ENCODE measurements around the gene CHD9NB. TPM values are rescaled to one million over a fixed set of nuclear protein-coding genes. Genes with fewer than 3 reads are reported as not detected.

CHD9NB gene
- total and polyA plus RNA-seq, 2 of the 4 experiments (the other 2 are of a cell fraction), result 0.94 to 1.1 TPM

- no peak overlapping the region for H3K9ac ChIP-seq (ENCODE audit: low read depth, low read length)
- intact Hi-C loops (cut with micrococcal nuclease) (no loop called here), in situ Hi-C loops (cut with MboI; ENCODE audit: low sequenced_read_pairs) (loop anchor here (5.0 to 25.0 kb wide), 3 partner anchors 66 to 1174 kb away; partner anchors contain the start of gene RBL2), dilution Hi-C loops (cut with HindIII; ENCODE audit: low sequenced_read_pairs, unreplicated experiment) (no loop called here)
- WGBS, 2 experiments (ENCODE audit: extremely low coverage in 2 of 2, insufficient read length in 1 of 2), result 80% methylated on average over 1 of the region's 5 CpGs; no CpG with 5 or more reads in 1 of the 2 experiments
- ATAC-seq (ENCODE audit: low read depth), result no peak
- no peak overlapping the region for H2BK120ac ChIP-seq (ENCODE audit: low read depth, low read length)
- H2BK5ac ChIP-seq (ENCODE audit: low read depth, low read length, poor library complexity, severe bottlenecking), result no peak overlapping the region
- no peak overlapping the region for H2AK5ac ChIP-seq (ENCODE audit: low read depth, low read length)
- H3K27me3 ChIP-seq (ENCODE audit: control insufficient read depth, insufficient read depth, low read length), result no peaks in the 10 kb centered on the region
- no peak overlapping the region for H2AFZ ChIP-seq (replicated peaks; ENCODE audit: low read length, poor library complexity)
- no peak overlapping the region for H2BK15ac ChIP-seq (ENCODE audit: low read depth, low read length)
- no TSS peak for BruUV-seq (replicated peaks)
- no peak for DNase-seq
- H4K8ac ChIP-seq (ENCODE audit: low read depth in 2 of 2, low read length in 2 of 2), result no peak overlapping the region
- no peak overlapping the region for H3K14ac ChIP-seq (replicated peaks; ENCODE audit: low read depth, low read length)
- no peak overlapping the region for H3K27ac ChIP-seq (ENCODE audit: insufficient read depth, low read length)
- 0 out of 2 replicates have a peak overlapping the region, but pooled peaks have one; percentile 34 for H3K23ac ChIP-seq (ENCODE audit: low read depth, low read length)
- no peak overlapping the region for H3K56ac ChIP-seq (ENCODE audit: extremely low read depth, insufficient read depth, low read length)
- H3K9me1 ChIP-seq (ENCODE audit: insufficient read depth, low read length), result peaks cover 6% of the 10 kb centered on the region; the same call in 1 of the 2 replicates
- no peaks in the 10 kb centered on the region for H3K9me3 ChIP-seq (ENCODE audit: control insufficient read depth, insufficient read depth, low read length)
- peaks cover 31 to 72% of the 10 kb centered on the region in 2 experiments for H3K79me1 ChIP-seq (ENCODE audit: low read depth in 1 of 2, low read length in 2 of 2)
- H2AK9ac ChIP-seq (replicated peaks; ENCODE audit: low read depth, low read length, poor library complexity), result no peak overlapping the region
- H2BK20ac ChIP-seq (ENCODE audit: low read depth, low read length), result no peak overlapping the region
- no peak overlapping the region for H3K4me2 ChIP-seq (ENCODE audit: low read depth, low read length)
- H3K4me1 ChIP-seq (ENCODE audit: control insufficient read depth, insufficient read depth, low read length), result peaks cover 3% of the 10 kb centered on the region
- H4K91ac ChIP-seq (ENCODE audit: insufficient read depth, low read depth, low read length), result no peak overlapping the region
- H4K20me1 ChIP-seq (ENCODE audit: insufficient read depth, low read length), result peaks cover 3% of the 10 kb centered on the region; the same call in 1 of the 2 replicates
- H3K36me3 ChIP-seq (ENCODE audit: control insufficient read depth, insufficient read depth, low read length), result no peaks in the 10 kb centered on the region; the same call in 1 of the 2 replicates
- POLR2A ChIA-PET (ENCODE audit: unreplicated experiment), result no interaction called here
- no peak overlapping the region for H3K18ac ChIP-seq (ENCODE audit: low read depth, low read length)
- no peak overlapping the region for H4K5ac ChIP-seq (ENCODE audit: low read depth, low read length)
- H3K4ac ChIP-seq (ENCODE audit: low read depth, low read length), result no peak overlapping the region
- TF ChIP-seq ELK1 (IDR thresholded peaks at IDR 0.05; ENCODE audit: borderline replicate concordance, low read depth, low read length) (no peak), CHD1 (IDR thresholded peaks at IDR 0.05; ENCODE audit: low read depth, low read length) (no peak), NFE2L2 (IDR thresholded peaks at IDR 0.05; ENCODE audit: low read depth, low read length) (no peak), RAD21 (IDR thresholded peaks at IDR 0.05; ENCODE audit: low read length) (no peak), USF2 (IDR thresholded peaks at IDR 0.05; ENCODE audit: low read depth, low read length) (no peak), CTCF (conservative IDR thresholded peaks at IDR 0.05; ENCODE audit: low read depth, low read length) (no peak), POLR2A (IDR thresholded peaks at IDR 0.05; ENCODE audit: low read depth, low read length) (no peak), SMC3 (IDR thresholded peaks at IDR 0.05; ENCODE audit: low read depth, low read length) (no peak), RCOR1 (IDR thresholded peaks at IDR 0.05; ENCODE audit: insufficient replicate concordance, low read length) (no peak), MAZ (IDR thresholded peaks at IDR 0.05; ENCODE audit: borderline replicate concordance, low read depth, low read length) (no peak), MAFK (IDR thresholded peaks at IDR 0.05; ENCODE audit: low read depth, low read length) (no peak), RFX5 (IDR thresholded peaks at IDR 0.05; ENCODE audit: low read depth, low read length) (no peak)
- no peak overlapping the region for H3K4me3 ChIP-seq (ENCODE audit: insufficient read depth, low read depth, low read length)
- CTCF ChIA-PET, result no interaction called here
These were observed 8.6 kb upstream of the CHD9NB start for GRCh38 chr16:53061256-53061655.

Data from IMR-90 (cell line).